NCI-H526 treated with DMSO at 0.1 percent for 48 hours (cell line): ENCODE measurements around the gene JUP.
"Not testable (repeated sequence)": the region's sequence is repeated elsewhere in the genome, so short reads cannot be mapped to it uniquely, and the experiment has no call there.

ENCODE experiments used
- DNase-seq: peaks from one replicate; lab custom pipeline; 2025; lab: John Stamatoyannopoulos, UW

The JUP gene

GRCh38 chr17:41786227-41787020 lies at the start of gene JUP:
Gene JUP, minus strand, starts transcription at chr17:41786711. Its CDS starts 14,857 bp downstream, at chr17:41771854.
- peak; percentile 99 for DNase-seq

DNA sequence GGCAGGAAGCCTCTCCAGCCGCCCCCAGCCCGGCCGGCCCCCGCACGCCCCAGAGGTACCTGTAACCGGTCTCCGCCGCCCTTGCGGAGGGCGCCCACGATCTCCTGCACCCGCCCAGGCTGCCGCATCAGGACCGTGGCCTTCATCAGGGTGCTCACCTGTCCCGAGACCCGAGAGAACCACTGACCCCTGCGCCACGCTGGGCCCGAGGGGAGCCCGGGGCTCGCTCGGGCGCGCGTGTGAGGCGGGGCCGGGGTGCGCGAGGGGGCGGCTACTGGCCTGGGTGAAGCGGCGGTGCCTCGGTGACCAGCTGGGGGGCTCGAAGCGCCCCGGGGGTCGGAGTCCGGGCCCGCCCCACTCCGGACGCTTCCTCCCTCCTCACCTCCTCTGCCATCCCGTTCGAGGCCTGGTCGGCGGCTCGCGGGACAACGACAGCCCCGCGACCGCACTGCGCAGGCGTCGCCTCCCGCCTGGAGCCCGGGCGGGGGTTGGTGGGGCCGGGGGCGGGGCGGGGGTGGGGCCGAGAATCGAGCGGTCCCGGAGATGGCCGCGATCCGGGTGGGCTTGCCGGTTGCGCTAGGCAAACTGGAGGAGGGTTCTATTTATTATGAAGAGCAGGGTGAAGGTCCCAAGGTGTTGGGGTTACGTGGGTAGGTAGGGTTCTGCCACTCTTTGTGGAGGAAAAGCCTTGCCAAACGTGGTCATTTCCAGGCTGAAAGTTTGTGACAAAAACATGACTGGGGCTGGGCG lies 49.5 kb upstream of the JUP start, which contains the start of gene NT5C3B:
NT5C3B (minus strand) TSS at position 433 of the 750 bp plus-strand sequence; CDS start at position 394, 39 bp downstream.
- no peak for DNase-seq

- DNase-seq: no peak
These were observed 48.8 kb upstream of the JUP start for GRCh38 chr17:41835214-41835799.

DNA sequence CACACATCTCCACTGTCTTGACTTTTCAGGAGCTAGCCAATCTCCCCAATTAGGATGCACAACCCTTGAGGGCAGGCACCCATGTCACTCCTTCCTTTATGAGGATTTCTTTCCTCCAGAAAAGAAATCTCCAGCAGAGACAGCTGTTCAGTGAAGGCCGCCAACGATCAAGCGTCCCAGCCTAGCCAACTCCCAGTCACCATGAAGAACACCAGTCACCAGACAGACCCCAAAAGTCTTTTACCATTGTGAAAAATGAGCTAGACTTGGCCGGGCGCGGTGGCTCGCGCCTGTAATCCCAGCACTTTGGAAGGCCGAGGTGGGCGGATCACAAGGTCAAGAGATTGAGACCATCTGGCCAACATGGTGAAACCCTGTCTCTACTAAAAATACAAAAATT lies 43.5 kb upstream of the JUP start:
- not testable (repeated sequence) for DNase-seq

- no peak for DNase-seq
These were observed 38.8 kb upstream of the JUP start for GRCh38 chr17:41825175-41825845.

DNA sequence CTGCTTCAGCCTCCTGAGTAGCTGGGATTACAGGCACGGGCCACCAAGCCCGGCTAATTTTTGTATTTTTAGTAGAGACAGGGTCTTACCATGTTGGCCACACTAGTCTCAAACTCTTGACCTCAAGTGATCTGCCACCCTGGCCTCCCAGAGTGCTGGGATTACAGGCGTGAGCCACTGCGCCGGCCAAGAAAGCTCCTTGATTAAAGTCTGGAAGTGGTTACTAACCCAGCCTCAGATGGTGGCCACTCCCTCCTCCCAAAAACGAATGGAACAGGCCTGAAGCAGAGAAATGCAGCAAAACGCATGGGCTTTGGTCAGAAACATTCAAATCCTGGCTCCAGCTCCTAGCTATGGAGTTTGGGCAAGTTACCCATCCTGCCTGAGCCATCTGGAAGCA lies 37.6 kb upstream of the JUP start:
- no peak for DNase-seq

DNA sequence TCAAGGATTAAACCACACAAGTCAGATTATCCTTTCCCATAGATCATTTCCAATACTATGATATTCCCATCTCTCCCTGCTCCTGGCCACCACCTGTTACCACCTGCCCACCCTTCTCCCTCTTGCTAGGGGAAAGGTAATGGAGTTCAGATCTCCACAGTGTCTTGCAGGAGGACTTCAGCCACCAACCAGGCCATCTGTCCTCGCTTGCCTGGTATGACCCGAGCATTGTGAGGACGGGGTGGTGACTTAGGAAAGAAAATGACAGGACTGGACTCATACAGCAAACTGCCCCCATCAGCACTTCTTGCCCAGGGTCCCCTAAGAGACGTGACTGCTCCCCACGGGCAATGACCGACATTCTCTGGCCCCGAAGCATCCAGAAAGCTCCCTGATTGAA lies 37.1 kb upstream of the JUP start:
- DNase-seq: no peak

DNA sequence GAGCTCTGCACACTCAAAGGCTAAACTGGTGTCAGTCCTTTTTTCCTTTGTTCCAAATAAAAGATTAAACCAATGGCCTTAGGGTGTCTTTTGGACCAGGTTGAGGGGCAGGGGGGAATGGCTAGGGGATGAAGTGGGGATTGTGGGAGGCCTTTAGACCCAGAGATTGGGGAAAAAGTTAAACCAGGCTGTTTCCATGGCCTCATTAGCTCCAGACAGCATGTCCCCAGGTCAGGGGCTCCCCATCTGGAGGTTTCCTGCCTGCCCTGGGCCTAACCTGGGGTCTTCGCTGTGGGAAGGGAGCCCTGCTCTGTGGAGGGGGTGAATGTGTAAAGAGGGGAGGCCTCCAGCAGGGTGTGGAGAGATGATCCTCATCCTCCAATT lies 36.6 kb upstream of the JUP start:
- DNase-seq: no peak

DNA sequence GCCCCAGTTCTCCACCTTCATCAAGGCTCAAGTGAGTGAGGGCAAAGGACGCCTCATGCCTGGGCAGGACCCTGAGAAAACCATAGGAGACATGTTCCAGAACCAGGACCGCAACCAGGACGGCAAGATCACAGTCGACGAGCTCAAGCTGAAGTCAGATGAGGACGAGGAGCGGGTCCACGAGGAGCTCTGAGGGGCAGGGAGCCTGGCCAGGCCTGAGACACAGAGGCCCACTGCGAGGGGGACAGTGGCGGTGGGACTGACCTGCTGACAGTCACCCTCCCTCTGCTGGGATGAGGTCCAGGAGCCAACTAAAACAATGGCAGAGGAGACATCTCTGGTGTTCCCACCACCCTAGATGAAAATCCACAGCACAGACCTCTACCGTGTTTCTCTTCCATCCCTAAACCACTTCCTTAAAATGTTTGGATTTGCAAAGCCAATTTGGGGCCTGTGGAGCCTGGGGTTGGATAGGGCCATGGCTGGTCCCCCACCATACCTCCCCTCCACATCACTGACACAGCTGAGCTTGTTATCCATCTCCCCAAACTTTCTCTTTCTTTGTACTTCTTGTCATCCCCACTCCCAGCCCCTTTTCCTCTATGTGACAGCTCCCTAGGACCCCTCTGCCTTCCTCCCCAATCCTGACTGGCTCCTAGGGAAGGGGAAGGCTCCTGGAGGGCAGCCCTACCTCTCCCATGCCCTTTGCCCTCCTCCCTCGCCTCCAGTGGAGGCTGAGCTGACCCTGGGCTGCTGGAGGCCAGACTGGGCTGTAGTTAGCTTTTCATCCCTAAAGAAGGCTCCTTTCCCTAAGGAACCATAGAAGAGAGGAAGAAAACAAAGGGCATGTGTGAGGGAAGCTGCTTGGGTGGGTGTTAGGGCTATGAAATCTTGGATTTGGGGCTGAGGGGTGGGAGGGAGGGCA lies 36.0 kb upstream of the JUP start:
- no peak for DNase-seq

GRCh38 chr17:41821776-41822175 lies 35.3 kb upstream of the JUP start:
- DNase-seq: no peak

- DNase-seq: no peak
These were observed 31.5 kb upstream of the JUP start for GRCh38 chr17:41818024-41818423.

DNA sequence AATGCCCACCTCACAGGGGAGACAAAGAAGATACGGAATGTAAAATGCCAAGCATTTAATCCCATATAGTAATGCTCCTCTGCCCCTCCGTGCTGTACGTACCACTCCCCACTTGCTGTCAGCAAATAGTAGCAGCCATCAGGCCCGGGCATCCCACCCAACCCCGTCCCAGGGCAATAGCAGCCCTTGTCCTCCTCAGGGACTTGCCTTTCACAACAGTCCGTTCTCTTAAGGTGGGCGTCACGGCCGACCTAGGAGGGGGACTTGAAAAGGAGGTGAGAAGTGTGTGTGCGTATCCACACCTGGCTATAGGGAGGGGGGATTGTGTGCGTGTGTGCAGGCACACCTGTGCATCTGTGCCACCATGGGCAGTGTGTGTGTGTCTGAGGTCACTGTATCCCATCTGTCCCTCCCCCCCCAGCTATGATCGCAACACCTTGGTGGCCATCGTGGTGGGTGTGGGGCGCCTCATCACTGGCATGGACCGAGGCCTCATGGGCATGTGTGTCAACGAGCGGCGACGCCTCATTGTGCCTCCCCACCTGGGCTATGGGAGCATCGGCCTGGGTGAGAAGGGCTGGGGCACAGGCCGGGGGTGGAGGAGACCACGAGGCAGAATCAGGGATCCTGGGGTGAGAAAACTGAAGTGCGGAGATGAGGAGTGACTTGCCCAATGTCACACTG lies 30.3 kb upstream of the JUP start:
- DNase-seq: no peak

GRCh38 chr17:41814195-41814594 lies 27.7 kb upstream of the JUP start:
- no peak for DNase-seq

- DNase-seq: no peak
These were observed 27.2 kb upstream of the JUP start for GRCh38 chr17:41813699-41814124.

GRCh38 chr17:41813152-41813680 lies 26.7 kb upstream of the JUP start:
- DNase-seq: no peak

DNA sequence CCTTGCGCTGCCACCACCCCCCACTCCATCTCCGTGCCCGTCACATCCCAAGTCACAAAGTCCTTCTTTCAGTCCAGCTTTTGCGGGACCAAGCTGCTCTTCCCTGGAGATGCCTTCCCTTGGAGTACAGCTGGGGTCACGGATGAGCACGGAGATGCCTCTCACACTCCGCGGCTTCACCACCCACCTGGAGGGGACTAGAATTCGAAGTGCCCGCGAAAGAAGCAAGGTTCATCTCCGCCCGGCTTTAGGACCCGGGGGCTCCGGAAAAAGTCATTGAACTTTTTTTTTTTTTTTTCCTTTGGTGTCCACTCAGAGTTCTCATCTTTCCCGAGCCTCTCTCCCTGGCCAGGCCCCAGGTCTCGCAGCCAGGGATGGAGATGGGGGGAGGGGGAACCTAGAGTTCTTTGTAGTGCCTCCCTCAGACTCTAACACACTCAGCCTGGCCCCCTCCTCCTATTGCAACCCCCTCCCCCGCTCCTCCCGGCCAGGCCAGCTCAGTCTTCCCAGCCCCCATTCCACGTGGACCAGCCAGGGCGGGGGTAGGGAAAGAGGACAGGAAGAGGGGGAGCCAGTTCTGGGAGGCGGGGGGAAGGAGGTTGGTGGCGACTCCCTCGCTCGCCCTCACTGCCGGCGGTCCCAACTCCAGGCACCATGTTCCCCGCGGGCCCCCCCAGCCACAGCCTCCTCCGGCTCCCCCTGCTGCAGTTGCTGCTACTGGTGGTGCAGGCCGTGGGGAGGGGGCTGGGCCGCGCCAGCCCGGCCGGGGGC lies 26.1 kb upstream of the JUP start, which contains the start of gene FKBP10:
FKBP10 (plus strand) TSS at position 624 of the 771 bp plus-strand sequence; CDS start at position 655, 31 bp downstream.
- peak; percentile 59 for DNase-seq

GRCh38 chr17:41811549-41812380 lies 25.3 kb upstream of the JUP start, which contains the start of gene P3H4:
Gene P3H4, minus strand, starts transcription at chr17:41811949. Its CDS starts 34 bp downstream, at chr17:41811915.
- peak; percentile 74 for DNase-seq
